ENCODE results near the gene BMP7.

BMP7 gene

DNA sequence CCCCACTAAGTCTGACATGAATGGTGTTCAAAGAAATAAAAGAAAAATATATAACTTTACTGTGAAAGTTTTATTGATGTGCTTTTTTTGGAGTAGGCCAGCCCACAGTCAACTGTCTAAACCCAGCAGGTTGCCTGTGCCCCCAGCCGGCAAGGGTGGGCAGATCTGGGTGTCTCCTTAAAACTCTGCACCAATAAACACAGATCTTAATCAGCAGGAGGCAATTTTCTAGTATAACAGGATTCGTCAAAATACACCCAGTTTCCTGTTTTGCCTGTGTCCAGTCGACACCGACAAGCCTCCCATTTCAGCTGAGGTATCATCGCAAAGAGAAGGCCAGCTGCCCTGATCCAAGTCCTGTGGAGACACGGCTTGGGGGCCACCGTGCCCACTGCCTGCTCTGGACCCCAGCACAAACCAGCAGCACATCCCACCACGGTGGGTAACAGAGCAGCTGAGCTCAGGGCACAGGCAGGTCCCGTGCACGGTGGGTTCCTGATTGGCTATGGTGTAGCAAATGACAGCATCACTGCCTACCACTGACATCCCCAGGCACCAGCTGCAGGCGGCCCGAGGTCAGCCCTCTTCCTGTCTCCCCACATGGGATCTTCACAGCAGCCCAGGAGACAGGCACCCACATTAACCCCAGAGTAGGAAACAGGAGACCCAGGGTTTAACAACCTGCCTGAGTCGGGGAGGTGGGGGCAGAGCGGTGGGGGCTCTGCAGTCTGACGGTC, 15.7 kb downstream of the BMP7 start:
- Histone ChIP-seq H3K4ac (ENCODE audit: low read depth, low read length) (no peak overlapping the region), H4K12ac (ENCODE audit: low read depth, low read length) (no peak overlapping the region), H3K18ac (ENCODE audit: low read length) (no peak overlapping the region), H3K14ac (ENCODE audit: low read length) (no peak overlapping the region), H3K4me1 (ENCODE audit: control insufficient read depth in 1 of 2, insufficient read depth in 2 of 2, low read length in 2 of 2) (peaks cover 23 to 25% of the 10 kb centered on the region in 2 experiments), H3K79me2 (ENCODE audit: control insufficient read depth, insufficient read depth, low read length, poor library complexity) (peaks cover 2% of the 10 kb centered on the region), H3K36me3 (ENCODE audit: control insufficient read depth in 1 of 2, insufficient read depth in 2 of 2, low read length in 2 of 2) (peaks cover 0 to 1% of the 10 kb centered on the region in 2 experiments), H3K23ac (ENCODE audit: low read length) (no peak overlapping the region), H3K27ac (ENCODE audit: low read depth, low read length) (no peak overlapping the region), H2AFZ (ENCODE audit: insufficient read depth, low read length, poor library complexity) (no peak overlapping the region), H2BK5ac (ENCODE audit: low read depth, low read length, poor library complexity) (no peak overlapping the region), H2AK5ac (ENCODE audit: low read length) (no peak overlapping the region), H3K4me3 (ENCODE audit: low read depth, low read length) (peak overlapping the region; percentile 4), H3K9me3 (ENCODE audit: insufficient read depth, low read depth, low read length) (peaks cover 2% of the 10 kb centered on the region), H2BK12ac (ENCODE audit: low read length) (no peak overlapping the region), H4K91ac (ENCODE audit: low read depth, low read length) (no peak overlapping the region), H3K27me3 (ENCODE audit: insufficient read depth, low read length) (no peaks in the 10 kb centered on the region), H3K79me1 (ENCODE audit: low read length) (no peaks in the 10 kb centered on the region), H2BK120ac (ENCODE audit: insufficient read depth, low read length, poor library complexity) (no peak overlapping the region), H4K8ac (ENCODE audit: low read depth, low read length) (no peak overlapping the region), H3K9ac (ENCODE audit: low read length) (no peak overlapping the region), H3K4me2 (ENCODE audit: low read length) (no peak overlapping the region)
- DNase-seq = no peak
- WGBS (ENCODE audit: extremely low coverage, insufficient coverage, insufficient read length) = no CpG with 5 or more reads among the region's 15 CpGs

DNA sequence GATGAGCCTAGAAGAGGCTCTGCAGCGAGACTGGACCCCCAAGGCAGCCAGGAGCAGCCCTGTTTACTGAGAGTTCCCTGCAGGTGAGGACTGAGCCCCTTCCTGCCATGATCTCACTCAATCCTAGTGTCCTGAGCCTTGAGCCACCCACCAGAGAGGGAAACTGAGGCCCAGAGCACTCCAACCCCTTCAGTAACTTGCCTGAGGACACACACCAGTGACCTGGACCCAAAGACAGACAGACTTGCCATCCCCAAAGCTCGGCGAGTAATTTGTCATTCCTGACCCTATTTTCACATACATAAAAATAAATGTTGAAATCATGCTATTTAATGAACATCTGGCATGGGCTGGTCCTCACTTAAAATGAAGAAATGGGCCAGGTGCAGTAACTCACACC, 16.7 kb downstream of the BMP7 start:
- Histone ChIP-seq H3K79me1 (ENCODE audit: low read length) (no peaks in the 10 kb centered on the region), H4K12ac (ENCODE audit: low read depth, low read length) (no peak overlapping the region)
- no CpG with 5 or more reads among the region's 3 CpGs for WGBS (ENCODE audit: extremely low coverage, insufficient coverage, insufficient read length)

DNA sequence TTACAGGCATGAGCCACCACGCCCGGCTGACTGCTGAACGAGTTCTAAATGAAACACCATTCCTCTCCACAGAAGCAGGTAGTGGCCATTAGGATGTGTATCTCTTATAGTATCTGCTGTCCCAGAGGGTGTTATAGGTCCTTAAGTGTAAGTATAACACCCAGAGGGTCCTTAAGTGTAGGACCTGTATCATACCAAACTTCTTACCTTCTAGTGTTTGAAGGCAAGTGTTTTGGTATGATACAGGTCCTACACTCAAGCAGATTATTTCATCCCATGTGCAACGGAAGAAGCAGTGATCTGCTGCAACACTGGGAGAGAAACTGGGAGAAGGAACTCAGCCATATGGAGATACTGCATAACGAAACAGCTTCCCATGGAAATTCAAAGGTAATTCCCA, 17.4 kb downstream of the BMP7 start:
- Histone ChIP-seq H2BK12ac (ENCODE audit: low read length) (no peak overlapping the region), H3K27ac (ENCODE audit: low read depth, low read length) (no peak overlapping the region), H3K27me3 (ENCODE audit: insufficient read depth, low read length) (no peaks in the 10 kb centered on the region), H3K4me1 (ENCODE audit: control insufficient read depth in 1 of 2, insufficient read depth in 2 of 2, low read length in 2 of 2) (peaks cover 23 to 27% of the 10 kb centered on the region in 2 experiments), H2AK5ac (ENCODE audit: low read length) (no peak overlapping the region), H4K12ac (ENCODE audit: low read depth, low read length) (no peak overlapping the region), H3K9me3 (ENCODE audit: insufficient read depth, low read depth, low read length) (peaks cover 2% of the 10 kb centered on the region), H3K79me2 (ENCODE audit: control insufficient read depth, insufficient read depth, low read length, poor library complexity) (peaks cover 2% of the 10 kb centered on the region), H4K91ac (ENCODE audit: low read depth, low read length) (no peak overlapping the region), H3K18ac (ENCODE audit: low read length) (no peak overlapping the region), H3K4me2 (ENCODE audit: low read length) (no peak overlapping the region), H3K4me3 (ENCODE audit: low read depth, low read length) (no peak overlapping the region), H3K14ac (ENCODE audit: low read length) (no peak overlapping the region), H3K36me3 (ENCODE audit: control insufficient read depth in 1 of 2, insufficient read depth in 2 of 2, low read length in 2 of 2) (peaks cover 0 to 1% of the 10 kb centered on the region in 2 experiments), H4K8ac (ENCODE audit: low read depth, low read length) (no peak overlapping the region), H3K9ac (ENCODE audit: low read length) (no peak overlapping the region), H2BK120ac (ENCODE audit: insufficient read depth, low read length, poor library complexity) (no peak overlapping the region), H2AFZ (ENCODE audit: insufficient read depth, low read length, poor library complexity) (no peak overlapping the region), H2BK5ac (ENCODE audit: low read depth, low read length, poor library complexity) (no peak overlapping the region), H3K79me1 (ENCODE audit: low read length) (no peaks in the 10 kb centered on the region), H3K4ac (ENCODE audit: low read depth, low read length) (no peak overlapping the region), H3K23ac (ENCODE audit: low read length) (no peak overlapping the region)
- DNase-seq = no peak
- WGBS (ENCODE audit: extremely low coverage, insufficient coverage, insufficient read length) = no CpG with 5 or more reads among the region's 5 CpGs

More for the DNA sequence above, 16.7 kb downstream of the BMP7 start:
- Histone ChIP-seq H3K14ac (ENCODE audit: low read length) (no peak overlapping the region), H3K4ac (ENCODE audit: low read depth, low read length) (peak overlapping the region; percentile 17), H3K4me3 (ENCODE audit: low read depth, low read length) (no peak overlapping the region), H3K9ac (ENCODE audit: low read length) (peak overlapping the region; percentile 74), H4K91ac (ENCODE audit: low read depth, low read length) (peak overlapping the region; percentile 46), H2AK5ac (ENCODE audit: low read length) (no peak overlapping the region), H2BK120ac (ENCODE audit: insufficient read depth, low read length, poor library complexity) (peak overlapping the region; percentile 54), H3K27me3 (ENCODE audit: insufficient read depth, low read length) (no peaks in the 10 kb centered on the region), H3K36me3 (ENCODE audit: control insufficient read depth in 1 of 2, insufficient read depth in 2 of 2, low read length in 2 of 2) (peaks cover 0 to 1% of the 10 kb centered on the region in 2 experiments), H3K27ac (ENCODE audit: low read depth, low read length) (no peak overlapping the region), H3K4me1 (ENCODE audit: control insufficient read depth in 1 of 2, insufficient read depth in 2 of 2, low read length in 2 of 2) (peaks cover 23 to 27% of the 10 kb centered on the region in 2 experiments), H3K18ac (ENCODE audit: low read length) (no peak overlapping the region), H2BK5ac (ENCODE audit: low read depth, low read length, poor library complexity) (no peak overlapping the region), H2BK12ac (ENCODE audit: low read length) (peak overlapping the region; percentile 56), H3K23ac (ENCODE audit: low read length) (no peak overlapping the region), H4K8ac (ENCODE audit: low read depth, low read length) (no peak overlapping the region), H3K4me2 (ENCODE audit: low read length) (no peak overlapping the region), H2AFZ (ENCODE audit: insufficient read depth, low read length, poor library complexity) (no peak overlapping the region), H3K79me2 (ENCODE audit: control insufficient read depth, insufficient read depth, low read length, poor library complexity) (peaks cover 2% of the 10 kb centered on the region), H3K9me3 (ENCODE audit: insufficient read depth, low read depth, low read length) (peaks cover 2% of the 10 kb centered on the region)
- DNase-seq = no peak

DNA sequence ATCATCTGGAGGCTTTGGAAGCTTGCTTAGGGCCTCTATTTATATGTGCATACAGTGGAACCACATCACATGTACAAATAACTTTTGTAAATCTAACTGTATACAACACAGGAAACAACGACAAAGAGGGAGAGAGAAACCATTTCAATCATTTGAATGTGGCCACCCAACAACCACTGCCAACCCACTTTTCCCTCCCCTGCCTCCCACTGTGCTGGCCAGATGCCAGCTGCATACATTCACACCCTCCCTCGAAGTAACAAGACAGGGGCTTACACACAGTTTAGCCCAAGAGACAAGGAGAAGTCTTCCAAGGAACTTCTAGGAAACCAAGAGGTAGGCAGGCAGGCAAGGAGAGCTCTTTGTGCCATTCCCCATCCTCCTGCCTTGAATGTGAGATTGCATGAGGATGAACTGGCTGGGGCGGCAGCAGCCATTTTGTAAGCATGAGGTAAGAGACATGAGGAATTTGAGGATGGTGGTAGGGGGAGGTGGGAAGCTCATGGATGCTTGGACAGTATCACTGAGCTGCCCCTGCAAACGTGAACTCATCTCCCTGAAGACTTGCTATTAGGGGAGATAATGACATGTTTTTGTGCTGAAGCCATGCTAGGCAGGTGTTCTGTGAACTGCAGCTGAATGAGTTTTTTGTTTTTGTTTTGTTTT, 18.2 kb downstream of the BMP7 start:
- Histone ChIP-seq H4K8ac (ENCODE audit: low read depth, low read length) (no peak overlapping the region), H3K23ac (ENCODE audit: low read length) (peak overlapping the region; percentile 38), H3K27me3 (ENCODE audit: insufficient read depth, low read length) (no peaks in the 10 kb centered on the region), H3K27ac (ENCODE audit: low read depth, low read length) (no peak overlapping the region), H2BK120ac (ENCODE audit: insufficient read depth, low read length, poor library complexity) (no peak overlapping the region), H3K4ac (ENCODE audit: low read depth, low read length) (no peak overlapping the region), H2BK5ac (ENCODE audit: low read depth, low read length, poor library complexity) (no peak overlapping the region), H2AK5ac (ENCODE audit: low read length) (no peak overlapping the region), H4K91ac (ENCODE audit: low read depth, low read length) (no peak overlapping the region), H3K18ac (ENCODE audit: low read length) (no peak overlapping the region), H4K12ac (ENCODE audit: low read depth, low read length) (no peak overlapping the region), H2AFZ (ENCODE audit: insufficient read depth, low read length, poor library complexity) (no peak overlapping the region), H3K4me2 (ENCODE audit: low read length) (no peak overlapping the region), H3K14ac (ENCODE audit: low read length) (no peak overlapping the region), H3K79me1 (ENCODE audit: low read length) (no peaks in the 10 kb centered on the region), H3K4me1 (ENCODE audit: control insufficient read depth in 1 of 2, insufficient read depth in 2 of 2, low read length in 2 of 2) (peaks cover 23 to 27% of the 10 kb centered on the region in 2 experiments), H2BK12ac (ENCODE audit: low read length) (no peak overlapping the region), H3K36me3 (ENCODE audit: control insufficient read depth in 1 of 2, insufficient read depth in 2 of 2, low read length in 2 of 2) (peaks cover 0 to 1% of the 10 kb centered on the region in 2 experiments), H3K9ac (ENCODE audit: low read length) (no peak overlapping the region), H3K9me3 (ENCODE audit: insufficient read depth, low read depth, low read length) (peaks cover 2% of the 10 kb centered on the region), H3K4me3 (ENCODE audit: low read depth, low read length) (no peak overlapping the region), H3K79me2 (ENCODE audit: control insufficient read depth, insufficient read depth, low read length, poor library complexity) (peaks cover 2% of the 10 kb centered on the region)
- peak in 1 of 2 donors; percentile 12 for DNase-seq
- no CpG with 5 or more reads among the region's 4 CpGs for WGBS (ENCODE audit: extremely low coverage, insufficient coverage, insufficient read length)
